GM19467 (cell line): ENCODE data around the gene MAP2K3.
"Not testable (repeated sequence)": the region's sequence is repeated elsewhere in the genome, so short reads cannot be mapped to it uniquely, and the experiment has no call there.

Experiments used
- ATAC-seq: cut with Tn5 transposase; IDR thresholded peaks from one replicate; pipeline ENCODE4 v1.9.1; 2021; ENCODE audit warnings: mild to moderate bottlenecking, moderate library complexity; ENCODE audit not compliant: unreplicated experiment

MAP2K3 gene

GRCh38 chr17:21327921-21328320 is 43.4 kb downstream of the MAP2K3 start:
- ATAC-seq = not testable (repeated sequence)

DNA sequence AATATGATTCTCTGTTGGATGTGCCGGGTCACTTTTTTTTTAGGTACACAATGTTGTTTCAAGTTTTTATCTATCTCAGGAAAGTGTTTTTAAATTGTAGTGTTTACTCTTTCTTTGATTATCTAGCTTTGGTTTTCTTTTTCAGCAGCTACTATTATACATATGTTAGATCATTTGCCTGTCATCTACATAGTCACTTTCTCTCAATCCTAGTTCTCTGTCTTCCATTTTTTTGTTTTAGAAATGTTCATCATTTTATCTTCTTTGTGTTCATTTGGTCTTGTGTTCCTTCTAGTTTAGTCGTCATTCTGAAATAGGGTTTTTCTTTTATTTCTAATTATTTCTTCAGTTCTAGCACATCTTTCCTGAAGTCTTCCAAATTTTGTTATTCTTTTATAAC is 44.3 kb downstream of the MAP2K3 start:
- not testable (repeated sequence) for ATAC-seq

DNA sequence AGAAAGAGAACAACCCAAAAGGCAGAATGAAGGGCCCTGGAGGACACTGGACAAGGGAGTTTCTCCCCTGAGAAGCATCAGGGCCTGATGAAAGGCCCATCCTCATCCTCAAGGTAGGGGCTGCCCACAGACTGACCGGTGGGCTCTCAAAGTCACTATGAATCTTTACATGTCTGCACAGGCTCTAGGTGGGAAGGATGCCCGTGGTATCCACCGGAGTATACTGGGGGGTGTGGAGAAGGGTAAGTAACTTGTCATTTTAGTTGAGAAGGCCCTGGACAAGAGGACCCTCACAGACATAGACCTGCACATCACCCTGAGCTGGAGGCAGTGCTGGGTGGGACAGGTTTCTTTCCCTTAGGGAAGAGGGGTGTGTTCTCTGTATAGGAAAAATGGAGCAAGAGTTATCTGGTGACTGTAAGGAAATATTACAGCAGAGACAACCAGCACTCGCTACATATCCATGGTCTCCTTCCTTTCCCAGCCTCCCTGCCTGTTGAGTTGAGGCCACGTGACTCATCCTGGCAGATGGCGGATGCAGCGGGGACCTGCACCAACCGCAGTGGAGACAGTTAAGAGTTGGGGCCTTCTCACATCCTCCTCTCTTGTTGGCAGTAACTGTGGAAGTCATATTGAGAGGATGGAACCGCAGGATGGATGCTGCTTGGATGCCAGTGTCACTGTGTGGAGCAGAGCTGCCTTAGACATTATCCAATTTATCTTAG is 46.1 kb downstream of the MAP2K3 start:
- no peak for ATAC-seq

- not testable (repeated sequence) for ATAC-seq
These were observed 52.2 kb downstream of the MAP2K3 start for GRCh38 chr17:21336541-21337294.

- not testable (repeated sequence) for ATAC-seq
These were observed 53.6 kb downstream of the MAP2K3 start for GRCh38 chr17:21337981-21338625.

DNA sequence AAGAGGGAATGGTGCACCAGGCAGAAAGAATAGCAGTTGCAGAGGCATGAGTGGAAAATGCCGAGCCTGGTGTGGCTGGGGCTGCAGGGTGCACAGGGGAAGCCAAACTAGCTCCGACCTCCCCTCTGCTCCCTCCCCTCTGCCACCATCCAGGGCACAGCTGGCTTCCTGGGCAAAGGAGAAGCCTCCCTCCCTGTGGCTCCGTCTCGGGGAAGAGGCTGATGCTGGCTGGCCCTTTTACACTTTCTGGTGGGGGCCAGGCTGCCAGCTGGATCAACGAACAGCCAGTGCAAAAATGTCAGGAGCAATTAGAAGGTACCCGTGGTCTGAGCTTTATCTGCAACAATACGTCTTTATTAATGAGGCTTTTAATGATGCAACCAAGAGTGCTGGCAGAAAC is 54.5 kb downstream of the MAP2K3 start:
- ATAC-seq = no peak

- not testable (repeated sequence) for ATAC-seq
These were observed 55.1 kb downstream of the MAP2K3 start for GRCh38 chr17:21339571-21339970.

GRCh38 chr17:21340407-21340806 is 55.9 kb downstream of the MAP2K3 start:
- ATAC-seq = not testable (repeated sequence)

- not testable (repeated sequence) for ATAC-seq
These were observed 56.8 kb downstream of the MAP2K3 start for GRCh38 chr17:21341279-21341678.

DNA sequence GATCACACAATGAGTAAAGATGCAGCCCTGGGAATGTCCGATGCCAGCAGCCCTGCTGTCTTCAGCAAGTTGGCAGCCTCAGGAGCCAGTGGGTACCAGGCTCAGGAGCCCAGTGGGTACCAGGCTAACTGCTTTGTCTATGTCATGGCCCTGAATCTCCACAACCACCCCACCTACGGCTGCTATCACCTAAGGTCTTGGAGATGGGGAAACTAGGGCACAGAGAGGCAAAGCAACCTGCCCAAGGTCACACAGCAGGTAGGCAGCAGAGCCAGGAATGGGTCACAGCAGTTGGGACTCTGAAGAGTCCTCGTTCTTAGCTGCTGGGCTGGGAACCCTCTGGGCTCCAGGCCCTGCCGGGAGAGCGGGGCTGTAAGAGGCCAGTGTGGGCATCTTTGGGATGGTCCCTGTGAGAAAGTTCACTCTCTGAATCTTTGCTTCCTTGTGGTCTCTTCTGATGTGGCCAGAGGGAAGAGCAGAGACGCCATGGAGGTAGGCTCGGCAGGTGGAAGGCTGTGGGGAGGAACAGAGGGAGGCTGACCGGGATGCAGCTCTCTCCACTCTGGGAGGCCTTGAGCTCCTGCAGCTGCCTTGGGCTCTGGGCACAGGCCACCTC is 57.5 kb downstream of the MAP2K3 start:
- not testable (repeated sequence) for ATAC-seq

GRCh38 chr17:21343061-21343949 is 58.8 kb downstream of the MAP2K3 start:
- not testable (repeated sequence) for ATAC-seq

GRCh38 chr17:21344801-21345200 is 60.3 kb downstream of the MAP2K3 start:
- not testable (repeated sequence) for ATAC-seq

GRCh38 chr17:21345236-21345635 is 60.7 kb downstream of the MAP2K3 start:
- ATAC-seq = no peak

DNA sequence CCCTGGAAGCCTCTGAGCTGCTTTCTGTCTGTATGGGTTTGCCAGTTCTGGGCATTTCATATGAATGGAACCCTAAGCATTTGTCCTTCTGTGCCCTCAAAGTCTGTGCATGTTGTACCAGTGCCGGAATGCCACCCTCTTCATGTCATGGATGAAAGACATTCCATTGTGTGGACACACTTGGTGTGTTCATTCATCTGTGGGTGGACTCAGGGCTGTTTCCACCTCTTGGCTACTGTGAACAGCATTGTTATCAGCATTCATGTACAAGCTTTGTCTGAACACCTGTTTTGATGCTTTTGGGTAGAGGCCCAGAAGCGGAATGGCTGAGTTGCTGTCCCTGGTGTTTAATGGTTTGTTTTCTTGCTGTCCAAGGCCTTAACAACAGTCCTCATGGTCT is 61.6 kb downstream of the MAP2K3 start:
- not testable (repeated sequence) for ATAC-seq

- not testable (repeated sequence) for ATAC-seq
These were observed 62.2 kb downstream of the MAP2K3 start for GRCh38 chr17:21346651-21347250.

DNA sequence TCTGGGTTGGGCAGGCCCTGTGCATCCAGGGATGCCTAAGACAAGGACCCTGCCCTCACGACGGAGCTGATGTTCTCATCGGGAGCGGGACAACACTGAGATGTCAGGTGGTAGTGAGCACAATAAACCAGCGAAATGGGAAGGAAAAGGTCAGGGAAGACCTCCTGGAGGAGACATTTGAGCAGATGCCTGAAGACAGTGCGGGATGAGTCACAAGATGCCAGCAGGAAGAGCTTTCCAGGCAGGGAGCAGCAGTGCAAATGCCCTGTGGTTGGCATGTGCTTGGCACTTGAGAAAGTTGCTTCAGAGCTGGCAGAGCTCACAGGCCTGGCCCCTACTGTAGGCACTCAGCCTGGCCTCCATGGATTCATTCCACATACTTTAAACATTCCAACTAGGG is 63.1 kb downstream of the MAP2K3 start:
- ATAC-seq = not testable (repeated sequence)

DNA sequence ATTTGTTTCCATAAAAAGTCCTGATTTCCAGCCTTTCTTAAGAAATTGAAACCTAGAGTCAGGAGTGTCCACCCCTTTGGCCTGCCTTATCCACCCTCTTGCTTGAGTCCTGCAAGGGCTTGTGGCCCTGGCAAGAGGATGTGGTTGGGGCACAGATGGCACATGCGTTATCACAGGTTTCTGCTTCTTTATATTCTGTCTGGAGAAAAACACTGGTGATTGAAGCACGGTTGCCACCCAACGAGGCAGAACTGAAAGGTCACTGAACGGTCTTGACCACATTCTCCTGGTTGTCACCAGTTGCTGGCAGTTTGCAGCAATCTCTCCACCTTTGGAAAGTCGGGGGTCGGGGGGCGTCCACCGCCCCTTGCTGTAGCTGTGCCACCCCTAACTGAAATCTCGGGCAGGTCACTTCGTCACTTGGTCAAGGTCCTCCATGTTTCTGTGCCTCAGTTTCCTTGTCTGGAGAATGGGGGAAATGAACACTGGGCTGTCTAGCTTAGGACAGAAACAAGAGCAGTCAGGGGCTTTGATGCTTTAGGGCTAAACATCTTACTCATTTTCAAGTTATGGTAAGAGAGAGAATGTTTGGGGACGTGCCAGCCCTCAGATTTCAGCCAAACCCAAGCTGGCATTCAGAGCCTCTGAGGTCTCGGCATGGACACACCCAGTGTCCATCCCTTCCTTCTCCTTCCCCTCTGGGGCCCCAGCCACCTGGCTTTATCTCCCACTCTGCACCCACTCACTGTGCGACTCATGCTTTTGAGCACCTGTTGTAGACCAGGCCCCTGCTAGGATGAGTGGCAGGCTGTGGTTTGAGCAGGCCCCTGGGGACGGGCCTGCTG is 63.8 kb downstream of the MAP2K3 start:
- peak; percentile 58 for ATAC-seq

DNA sequence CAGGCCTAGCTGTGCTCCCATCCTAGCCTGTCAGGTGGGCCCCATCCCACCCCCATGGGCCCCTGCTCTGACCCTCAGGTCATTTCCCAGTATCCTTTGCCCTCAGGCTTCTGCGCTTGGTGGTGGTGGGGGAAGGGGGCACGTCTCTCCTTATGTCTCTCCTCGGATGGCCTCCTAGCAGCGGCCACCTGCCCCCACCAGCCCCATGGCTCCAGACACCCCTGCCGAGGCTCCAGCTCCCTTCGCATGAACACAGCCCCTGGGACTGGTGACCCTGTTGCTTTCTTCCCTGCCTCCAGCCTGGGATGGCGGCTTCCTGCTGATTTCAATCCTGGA is 64.4 kb downstream of the MAP2K3 start:
- not testable (repeated sequence) for ATAC-seq
